Measurements from ENCODE around the gene CDH12. TPM values are rescaled to one million over a fixed set of nuclear protein-coding genes. Genes with fewer than 3 reads are reported as not detected.

The CDH12 gene
- total and polyA plus RNA-seq, 2 donors (not counting 3 experiments of a cell fraction or from before 2014, with no cell fraction given) = 0.03 TPM; not detected in 1

GRCh38 chr5:22779499-22779898 lies 73.6 kb downstream of the CDH12 start:
- FAIRE-seq (no peak), DNase-seq (ENCODE audit: low read depth, low spot score) (no peak)
- dilution Hi-C loops (cut with MboI; ENCODE audit: extremely low pct_ligation_motif_present, low sequenced_read_pairs) = no loop called here
- Histone ChIP-seq H3K9me3 (replicated peaks; ENCODE audit: control insufficient read depth, insufficient read depth, low read length) (no peaks in the 10 kb centered on the region), H3K9me1 (replicated peaks; ENCODE audit: control insufficient read depth, extremely low read depth, insufficient read depth, low read length) (no peaks in the 10 kb centered on the region), H3K27me3 (ENCODE audit: control insufficient read depth in 2 of 2, insufficient read depth in 2 of 2, low read length in 2 of 2) (no peaks in the 10 kb centered on the region), H3K9ac (replicated peaks; ENCODE audit: extremely low read depth, insufficient read depth, low read length) (no peak overlapping the region), H3K27ac (ENCODE audit: insufficient read depth, low read depth, low read length) (no peak overlapping the region), H2AFZ (ENCODE audit: low read depth, low read length) (no peak overlapping the region), H3K4me3 (replicated peaks in 1 of 3; ENCODE audit: insufficient read depth in 1 of 3, low read depth in 1 of 3, low read length in 3 of 3) (no peak overlapping the region), H4K20me1 (replicated peaks; ENCODE audit: control insufficient read depth, extremely low read depth, insufficient read depth, low read length) (no peaks in the 10 kb centered on the region), H3K79me2 (ENCODE audit: control insufficient read depth, insufficient read depth, low read length) (no peaks in the 10 kb centered on the region), H3K36me3 (ENCODE audit: control insufficient read depth in 2 of 2, extremely low read depth in 1 of 2, insufficient read depth in 2 of 2, low read length in 2 of 2) (no peaks in the 10 kb centered on the region), H3K4me1 (ENCODE audit: control insufficient read depth, extremely low read depth, insufficient read depth, low read length) (no peaks in the 10 kb centered on the region), H3K4me2 (ENCODE audit: insufficient read depth, low read length) (no peak overlapping the region)
- ChIA-PET CTCF (no interaction called here), POLR2A (no interaction called here)
- intact Hi-C loops (cut with micrococcal nuclease) = no loop called here
- BruUV-seq (replicated peaks) = no TSS peak
- TF ChIP-seq MAX (IDR thresholded peaks at IDR 0.05; ENCODE audit: insufficient read depth, insufficient read length) = no peak
- no peak for TF ChIP-seq GATA2 (IDR thresholded peaks at IDR 0.05; ENCODE audit: insufficient read depth, insufficient read length, low read depth, low read length)
- TF ChIP-seq FOS (IDR thresholded peaks at IDR 0.05; ENCODE audit: borderline replicate concordance, insufficient read depth, low read length) = no peak
- TF ChIP-seq CTCF (IDR thresholded peaks at IDR 0.05; ENCODE audit: extremely low read depth in 1 of 2, insufficient read depth in 1 of 2, low read depth in 1 of 2, low read length in 2 of 2) = no peak
- no peak for TF ChIP-seq JUN (IDR thresholded peaks at IDR 0.05; ENCODE audit: borderline replicate concordance, insufficient read depth, insufficient read length, low read depth)
- TF ChIP-seq MYC (IDR thresholded peaks at IDR 0.05; ENCODE audit: low read depth, low read length) = no peak
- TF ChIP-seq EZH2 (IDR thresholded peaks at IDR 0.05; ENCODE audit: borderline replicate concordance, low read depth, low read length, severe bottlenecking) = no peak
- no peak for TF ChIP-seq POLR2AphosphoS5 (IDR thresholded peaks at IDR 0.05; ENCODE audit: insufficient read depth, low read depth, low read length)
- TF ChIP-seq POLR2A (IDR thresholded peaks at IDR 0.05; ENCODE audit: low read depth, low read length) = no peak

Data from endothelial cell of umbilical vein (primary cell).